ENCODE results near the gene HOPX.

DNA sequence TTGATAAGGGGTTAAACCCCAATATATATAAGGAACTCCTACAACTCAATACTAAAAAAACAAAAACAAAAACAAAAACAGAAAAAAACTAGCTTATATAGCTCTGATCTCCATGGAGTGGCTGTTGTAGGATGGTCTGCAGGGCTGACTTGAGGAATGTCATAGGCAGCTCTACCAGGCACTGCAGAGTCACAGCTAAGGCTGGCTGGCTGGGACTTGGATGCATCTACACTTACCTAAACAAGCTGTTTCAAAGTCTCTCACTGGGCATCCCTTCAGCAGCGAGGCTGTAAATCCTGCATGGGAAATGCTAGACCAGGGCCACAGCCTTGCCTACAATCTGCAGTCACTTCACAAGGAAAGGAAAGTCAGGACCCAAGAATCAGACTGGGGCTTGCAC lies 61.3 kb downstream of the HOPX start:
- TF ChIP-seq, protein P1, sequence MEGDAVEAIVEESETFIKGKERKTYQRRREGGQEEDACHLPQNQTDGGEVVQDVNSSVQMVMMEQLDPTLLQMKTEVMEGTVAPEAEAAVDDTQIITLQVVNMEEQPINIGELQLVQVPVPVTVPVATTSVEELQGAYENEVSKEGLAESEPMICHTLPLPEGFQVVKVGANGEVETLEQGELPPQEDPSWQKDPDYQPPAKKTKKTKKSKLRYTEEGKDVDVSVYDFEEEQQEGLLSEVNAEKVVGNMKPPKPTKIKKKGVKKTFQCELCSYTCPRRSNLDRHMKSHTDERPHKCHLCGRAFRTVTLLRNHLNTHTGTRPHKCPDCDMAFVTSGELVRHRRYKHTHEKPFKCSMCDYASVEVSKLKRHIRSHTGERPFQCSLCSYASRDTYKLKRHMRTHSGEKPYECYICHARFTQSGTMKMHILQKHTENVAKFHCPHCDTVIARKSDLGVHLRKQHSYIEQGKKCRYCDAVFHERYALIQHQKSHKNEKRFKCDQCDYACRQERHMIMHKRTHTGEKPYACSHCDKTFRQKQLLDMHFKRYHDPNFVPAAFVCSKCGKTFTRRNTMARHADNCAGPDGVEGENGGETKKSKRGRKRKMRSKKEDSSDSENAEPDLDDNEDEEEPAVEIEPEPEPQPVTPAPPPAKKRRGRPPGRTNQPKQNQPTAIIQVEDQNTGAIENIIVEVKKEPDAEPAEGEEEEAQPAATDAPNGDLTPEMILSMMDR (conservative IDR thresholded peaks at IDR 0.05; ENCODE audit: low read depth, low read length): no peak
- TF ChIP-seq CEBPB (IDR thresholded peaks at IDR 0.05; ENCODE audit: low read depth, low read length) (no peak), POLR2A (IDR thresholded peaks at IDR 0.05; ENCODE audit: low read depth, low read length) (no peak)
- TF ChIP-seq, protein P2, sequence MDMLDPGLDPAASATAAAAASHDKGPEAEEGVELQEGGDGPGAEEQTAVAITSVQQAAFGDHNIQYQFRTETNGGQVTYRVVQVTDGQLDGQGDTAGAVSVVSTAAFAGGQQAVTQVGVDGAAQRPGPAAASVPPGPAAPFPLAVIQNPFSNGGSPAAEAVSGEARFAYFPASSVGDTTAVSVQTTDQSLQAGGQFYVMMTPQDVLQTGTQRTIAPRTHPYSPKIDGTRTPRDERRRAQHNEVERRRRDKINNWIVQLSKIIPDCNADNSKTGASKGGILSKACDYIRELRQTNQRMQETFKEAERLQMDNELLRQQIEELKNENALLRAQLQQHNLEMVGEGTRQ (IDR thresholded peaks at IDR 0.05; ENCODE audit: low read depth, low read length): no peak
